Activated CD8-positive, alpha-beta memory T cell treated with anti-CD3 and anti-CD28 coated beads for 1 hour (primary cell): ENCODE results near the gene TMA7.
A peak's percentile ranks its signal among the peaks of the same experiment; 100 is the strongest.
"Not testable (repeated sequence)": the region's sequence is repeated elsewhere in the genome, so short reads cannot be mapped to it uniquely, and the experiment has no call there.

ENCODE experiments used
- DNase-seq, 2 donors: peaks; one replicate each; pipeline ENCODE4 v3.0.0-alpha.2; 2020; ENCODE audit warnings: low read depth in 1 of 2; ENCODE audit errors: extremely low read depth in 1 of 2

Gene TMA7

GRCh38 chr3:48435774-48436476, 4.1 kb upstream of the TMA7 start:
- peak; percentile 69 to 75 for DNase-seq

- DNase-seq, result no peak
Observed at GRCh38 chr3:48436477-48436787, 3.6 kb upstream of the TMA7 start.

GRCh38 chr3:48436855-48437254, 3.2 kb upstream of the TMA7 start:
- no peak for DNase-seq

- no peak for DNase-seq
Observed at GRCh38 chr3:48437812-48438211, 2.2 kb upstream of the TMA7 start.

- no peak for DNase-seq
Observed at GRCh38 chr3:48440590-48440958, 517 bp downstream of the TMA7 start.

GRCh38 chr3:48441940-48442339, 1.9 kb downstream of the TMA7 start:
- DNase-seq, result no peak

- DNase-seq, result no peak
Observed at GRCh38 chr3:48445277-48445882, 5.3 kb downstream of the TMA7 start.

- DNase-seq, result no peak
Observed at GRCh38 chr3:48446043-48446424, 6.0 kb downstream of the TMA7 start.

GRCh38 chr3:48446425-48447193, 6.6 kb downstream of the TMA7 start, which contains the start of gene ATRIP:
ATRIP (plus strand) TSS chr3:48446737; CDS start chr3:48446846, 109 bp downstream.
- peak; percentile 69 to 80 for DNase-seq

GRCh38 chr3:48451270-48451669, 11.2 kb downstream of the TMA7 start:
- DNase-seq, result no peak

GRCh38 chr3:48456456-48456855, 16.4 kb downstream of the TMA7 start:
- DNase-seq, result no peak

GRCh38 chr3:48459331-48459730, 19.3 kb downstream of the TMA7 start:
- no peak for DNase-seq

- DNase-seq, result no peak
Observed at GRCh38 chr3:48459773-48460516, 19.9 kb downstream of the TMA7 start.

- no peak for DNase-seq
Observed at GRCh38 chr3:48460517-48460902, 20.5 kb downstream of the TMA7 start.

- DNase-seq, result not testable (repeated sequence)
Observed at GRCh38 chr3:48461767-48462166, 21.7 kb downstream of the TMA7 start.

- DNase-seq, result no peak
Observed at GRCh38 chr3:48463703-48464102, 23.6 kb downstream of the TMA7 start.

GRCh38 chr3:48464713-48465221, 24.7 kb downstream of the TMA7 start:
- DNase-seq, result no peak

- no peak for DNase-seq
Observed at GRCh38 chr3:48465237-48465530, 25.1 kb downstream of the TMA7 start.

GRCh38 chr3:48465531-48466378, 25.7 kb downstream of the TMA7 start:
- peak; percentile 37 to 64 for DNase-seq

GRCh38 chr3:48466386-48467109, 26.5 kb downstream of the TMA7 start:
- no peak for DNase-seq
